Neural cell (in vitro differentiated cells): ENCODE measurements around the gene ORAI1. TPM values are rescaled to one million over a fixed set of nuclear protein-coding genes. Genes with fewer than 3 reads are reported as not detected.

Experiments used
- H2AFZ ChIP-seq: fragments of 200-600, 300-800 bp; sonication (generic), shearing (Covaris generic); 2 replicates; pipeline ENCODE4 v1.6.0; 2014; ENCODE audit warnings: low read depth, mild to moderate bottlenecking, antibody characterized with exemption, low read length, moderate library complexity
- H3F3A ChIP-seq: fragments of 200-600 bp; shearing (Covaris generic); 2 replicates; pipeline ENCODE4 v1.6.1; 2016; ENCODE audit warnings: mild to moderate bottlenecking, moderate library complexity, mixed read lengths, antibody characterized with exemption, low read length; ENCODE audit not compliant: insufficient read depth, poor library complexity, severe bottlenecking
- H3K27ac ChIP-seq: fragments of 200-600, 300-800 bp; sonication (generic), shearing (Covaris generic); 2 replicates; pipeline ENCODE4 v1.5.1; 2014; ENCODE audit warnings: mild to moderate bottlenecking, low read length, moderate library complexity
- H3K27me3 ChIP-seq: fragments of 300-800, 200-600 bp; sonication (generic), shearing (Covaris generic); 2 replicates; pipeline ENCODE4 v1.6.0; 2014; ENCODE audit warnings: mild to moderate bottlenecking, low read depth, low read length, moderate library complexity; ENCODE audit not compliant: insufficient read depth
- H3K36me3 ChIP-seq: fragments of 300-800, 200-600 bp; sonication (generic), shearing (Covaris generic); 2 replicates; pipeline ENCODE4 v1.5.1; 2014; ENCODE audit warnings: mild to moderate bottlenecking, antibody characterized with exemption, low read length, moderate library complexity; ENCODE audit not compliant: insufficient read depth
- H3K4me2 ChIP-seq: fragments of 300-800, 200-600 bp; sonication (generic), shearing (Covaris generic); 2 replicates; pipeline ENCODE4 v1.6.0; 2014; ENCODE audit warnings: mild to moderate bottlenecking, low read length
- H3K4me3 ChIP-seq: fragments of 300-800, 200-600 bp; sonication (generic), shearing (Covaris generic); 2 replicates; pipeline ENCODE4 v1.5.1; 2014; ENCODE audit warnings: mild to moderate bottlenecking, low read length, moderate library complexity
- H3K79me2 ChIP-seq: fragments of 200-600 bp; shearing (Covaris generic); replicated peaks from 2 replicates; pipeline ENCODE4 v1.6.0; 2014; ENCODE audit warnings: mild to moderate bottlenecking, low read length, moderate library complexity; ENCODE audit not compliant: insufficient read depth
- H3K9ac ChIP-seq: fragments of 300-800, 200-600 bp; sonication (generic), shearing (Covaris generic); 2 replicates; pipeline ENCODE4 v1.6.1; 2016; ENCODE audit warnings: mild to moderate bottlenecking, low read length, mixed read lengths
- H3K9me2 ChIP-seq: fragments of 200-600 bp; shearing (Covaris generic); 2 replicates; pipeline ENCODE4 v1.6.1; 2016; ENCODE audit warnings: mild to moderate bottlenecking, low read length, mixed read lengths; ENCODE audit not compliant: insufficient read depth
- H3K9me3 ChIP-seq: fragments of 200-600, 300-800 bp; sonication (generic), shearing (Covaris generic); 2 replicates; pipeline ENCODE4 v1.6.1; 2016; ENCODE audit warnings: mild to moderate bottlenecking, mixed run types, low read length, moderate library complexity, mixed read lengths
- H4K20me1 ChIP-seq: fragments of 200-600 bp; shearing (Covaris generic); 2 replicates; pipeline ENCODE4 v1.6.1; 2016; ENCODE audit warnings: mild to moderate bottlenecking, mixed run types; ENCODE audit not compliant: insufficient read depth
- EP300 ChIP-seq: fragments of 450-650 bp; conservative IDR thresholded peaks from 2 replicates; pipeline ENCODE4 v1.6.1; 2014; ENCODE audit warnings: antibody characterized with exemption, mild to moderate bottlenecking, moderate library complexity; ENCODE audit not compliant: poor library complexity, severe bottlenecking
- EZH2 ChIP-seq: fragments of 200-600, 300-800 bp; shearing (Covaris generic), sonication (generic); IDR thresholded peaks from 2 replicates; pipeline ENCODE4 v1.6.1; 2014; ENCODE audit warnings: antibody characterized with exemption, low read length, borderline replicate concordance, mild to moderate bottlenecking; ENCODE audit not compliant: insufficient read depth, poor library complexity, severe bottlenecking
- MXI1 ChIP-seq: fragments of 450-650 bp; conservative IDR thresholded peaks from 2 replicates; pipeline ENCODE4 v1.6.1; 2014; ENCODE audit warnings: antibody characterized with exemption, mild to moderate bottlenecking; ENCODE audit not compliant: poor library complexity, severe bottlenecking
- POLR2AphosphoS5 ChIP-seq: IDR thresholded peaks from 2 replicates; pipeline ENCODE4 v1.6.1; 2012
- RAD21 ChIP-seq: fragments of 450-650 bp; conservative IDR thresholded peaks from 2 replicates; pipeline ENCODE4 v1.6.1; 2014; ENCODE audit warnings: antibody characterized with exemption, mild to moderate bottlenecking, moderate library complexity
- SMC3 ChIP-seq: fragments of 450-650 bp; conservative IDR thresholded peaks from 2 replicates; pipeline ENCODE4 v1.6.1; 2014; ENCODE audit warnings: antibody characterized with exemption, mild to moderate bottlenecking, moderate library complexity; ENCODE audit not compliant: poor library complexity
- TAF1 ChIP-seq: IDR thresholded peaks from 2 replicates; pipeline ENCODE4 v1.6.1; 2012; ENCODE audit warnings: low read depth
- polyA plus RNA-seq: library from polyadenylated mRNA; depleted of rRNA; stranded (reverse); fragments of >200 nt; gene quantifications from 2 replicates; pipeline ENCODE4 v1.2.3, GENCODE V29; 2014
- TF ChIP-seq, protein P1 (sequence below): fragments of 450-650 bp; IDR thresholded peaks from 2 replicates; pipeline ENCODE4 v1.5.1; 2014; ENCODE audit warnings: antibody characterized with exemption, mild to moderate bottlenecking, moderate library complexity; ENCODE audit not compliant: poor library complexity, severe bottlenecking
- TF ChIP-seq, protein P2 (sequence below): IDR thresholded peaks from 2 replicates; pipeline ENCODE4 v1.6.1; 2012; ENCODE audit warnings: borderline replicate concordance

The ORAI1 gene
- polyA plus RNA-seq, 1 donor from 2014 or later = 0.78 TPM

DNA sequence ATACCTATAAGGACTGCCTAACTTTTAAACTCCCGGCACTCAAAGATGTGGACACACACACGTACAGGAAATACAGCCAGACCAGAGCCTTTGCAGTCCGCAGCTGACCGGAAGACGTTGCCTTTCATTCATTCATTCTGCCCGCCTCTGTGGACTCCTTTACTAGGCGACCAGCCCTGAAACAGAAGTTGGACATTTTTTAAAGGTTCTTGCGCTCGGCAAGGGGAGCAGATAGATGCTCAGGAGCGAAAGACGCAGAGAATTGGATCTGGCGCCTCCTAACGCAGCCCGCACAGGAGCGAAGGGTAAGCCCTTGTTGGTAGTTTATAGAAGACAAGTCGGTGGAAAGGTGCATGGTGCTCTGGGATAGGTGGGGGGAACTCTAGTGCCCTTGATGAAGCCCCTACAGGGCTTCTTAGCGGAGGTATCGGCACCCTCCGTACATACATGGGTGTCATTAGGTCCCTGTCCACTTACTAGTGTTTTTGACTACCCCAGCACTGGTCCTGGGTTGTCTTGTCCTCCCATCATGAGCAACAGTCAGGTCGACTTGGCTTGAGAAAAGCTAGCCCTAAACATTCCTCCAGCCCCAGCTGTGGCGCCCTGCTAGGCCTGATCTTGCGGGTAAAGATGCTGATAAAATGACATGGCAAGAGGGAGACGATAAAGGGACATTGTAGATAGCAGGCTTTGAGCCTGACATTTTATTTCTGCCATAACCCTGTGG lies 45.2 kb upstream of the ORAI1 start, which contains the start of gene KDM2B:
TSS of gene KDM2B (minus strand) at position 65 of the 727 bp plus-strand sequence. CDS start 112 bp downstream, outside the sequence.
- H2AFZ ChIP-seq = peak within 1 kb of the TSS; percentile 53
- H3K79me2 ChIP-seq = no peaks in the 10 kb centered on the region
- peak within 1 kb of the TSS; percentile 71 for H3K4me3 ChIP-seq
- H3K4me2 ChIP-seq = peak within 1 kb of the TSS; percentile 77
- H3F3A ChIP-seq = peaks cover 4% of the 10 kb centered on the region
- H3K9me2 ChIP-seq = no peaks in the 10 kb centered on the region
- no peaks in the 10 kb centered on the region for H3K36me3 ChIP-seq
- TF ChIP-seq, protein P1, sequence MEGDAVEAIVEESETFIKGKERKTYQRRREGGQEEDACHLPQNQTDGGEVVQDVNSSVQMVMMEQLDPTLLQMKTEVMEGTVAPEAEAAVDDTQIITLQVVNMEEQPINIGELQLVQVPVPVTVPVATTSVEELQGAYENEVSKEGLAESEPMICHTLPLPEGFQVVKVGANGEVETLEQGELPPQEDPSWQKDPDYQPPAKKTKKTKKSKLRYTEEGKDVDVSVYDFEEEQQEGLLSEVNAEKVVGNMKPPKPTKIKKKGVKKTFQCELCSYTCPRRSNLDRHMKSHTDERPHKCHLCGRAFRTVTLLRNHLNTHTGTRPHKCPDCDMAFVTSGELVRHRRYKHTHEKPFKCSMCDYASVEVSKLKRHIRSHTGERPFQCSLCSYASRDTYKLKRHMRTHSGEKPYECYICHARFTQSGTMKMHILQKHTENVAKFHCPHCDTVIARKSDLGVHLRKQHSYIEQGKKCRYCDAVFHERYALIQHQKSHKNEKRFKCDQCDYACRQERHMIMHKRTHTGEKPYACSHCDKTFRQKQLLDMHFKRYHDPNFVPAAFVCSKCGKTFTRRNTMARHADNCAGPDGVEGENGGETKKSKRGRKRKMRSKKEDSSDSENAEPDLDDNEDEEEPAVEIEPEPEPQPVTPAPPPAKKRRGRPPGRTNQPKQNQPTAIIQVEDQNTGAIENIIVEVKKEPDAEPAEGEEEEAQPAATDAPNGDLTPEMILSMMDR = peak; percentile 32
- no peak for TF ChIP-seq EZH2
- H3K9ac ChIP-seq = peak within 1 kb of the TSS; percentile 63
- no peaks in the 10 kb centered on the region for H3K9me3 ChIP-seq
- peaks cover 20% of the 10 kb centered on the region for H3K27me3 ChIP-seq
- H4K20me1 ChIP-seq = no peaks in the 10 kb centered on the region
- H3K27ac ChIP-seq = no peak within 1 kb of the TSS

DNA sequence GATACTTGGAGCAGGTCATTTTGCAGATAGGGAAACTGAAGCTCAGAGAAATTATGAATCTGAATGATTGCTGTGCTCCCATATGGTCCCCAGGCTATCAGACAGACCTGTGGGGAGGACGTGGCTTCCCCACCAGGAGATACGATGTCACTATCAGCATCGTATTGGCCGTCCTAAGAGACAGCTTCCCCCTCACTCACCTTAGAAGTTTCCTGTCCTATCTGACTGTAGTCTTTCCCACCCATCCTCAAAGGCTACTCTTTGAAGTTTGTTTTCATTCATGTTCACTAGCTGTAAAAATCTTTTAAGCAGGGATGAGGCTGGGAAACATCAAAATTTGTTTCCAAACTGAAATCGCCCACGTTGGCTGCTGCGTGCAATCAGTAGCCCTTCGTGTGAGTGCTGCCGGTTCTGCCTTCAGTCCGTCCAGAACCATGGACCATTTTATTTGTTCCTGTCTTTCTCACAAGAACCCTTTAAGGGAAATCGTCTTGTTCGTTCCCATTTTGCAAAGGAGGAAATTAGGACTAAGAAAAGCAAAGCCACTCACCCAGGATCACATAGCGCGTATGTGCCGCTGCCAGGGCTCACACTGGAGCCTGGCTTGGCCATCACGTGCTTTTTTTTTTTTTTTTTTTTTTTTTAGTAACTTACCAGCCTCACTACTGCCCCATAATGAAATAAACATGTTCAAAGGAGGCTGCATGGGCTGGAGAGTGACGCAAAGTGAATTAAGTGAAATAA lies 44.5 kb upstream of the ORAI1 start:
- H3K4me3 ChIP-seq = peak overlapping the region; percentile 71
- no peaks in the 10 kb centered on the region for H3K9me3 ChIP-seq
- H3K9ac ChIP-seq = no peak overlapping the region
- no peaks in the 10 kb centered on the region for H3K36me3 ChIP-seq
- no peaks in the 10 kb centered on the region for H3K9me2 ChIP-seq
- H3F3A ChIP-seq = peaks cover 4% of the 10 kb centered on the region
- H3K27me3 ChIP-seq = peaks cover 20% of the 10 kb centered on the region
- TF ChIP-seq TAF1 = no peak
- H3K4me2 ChIP-seq = peak overlapping the region; percentile 77
- H3K79me2 ChIP-seq = no peaks in the 10 kb centered on the region
- H2AFZ ChIP-seq = no peak overlapping the region
- H4K20me1 ChIP-seq = no peaks in the 10 kb centered on the region
- no peak overlapping the region for H3K27ac ChIP-seq

GRCh38 chr12:121582583-121583333 lies 43.6 kb upstream of the ORAI1 start:
- peaks cover 4% of the 10 kb centered on the region for H3F3A ChIP-seq
- no peak overlapping the region for H2AFZ ChIP-seq
- no peak overlapping the region for H3K4me2 ChIP-seq
- peaks cover 17% of the 10 kb centered on the region for H3K27me3 ChIP-seq
- no peak overlapping the region for H3K4me3 ChIP-seq
- no peaks in the 10 kb centered on the region for H3K9me2 ChIP-seq
- H4K20me1 ChIP-seq = no peaks in the 10 kb centered on the region
- H3K36me3 ChIP-seq = no peaks in the 10 kb centered on the region
- TF ChIP-seq SMC3 (no peak), EP300 (no peak), RAD21 (no peak), TAF1 (no peak), POLR2AphosphoS5 (no peak), EZH2 (no peak), MXI1 (no peak)
- TF ChIP-seq, protein P2, sequence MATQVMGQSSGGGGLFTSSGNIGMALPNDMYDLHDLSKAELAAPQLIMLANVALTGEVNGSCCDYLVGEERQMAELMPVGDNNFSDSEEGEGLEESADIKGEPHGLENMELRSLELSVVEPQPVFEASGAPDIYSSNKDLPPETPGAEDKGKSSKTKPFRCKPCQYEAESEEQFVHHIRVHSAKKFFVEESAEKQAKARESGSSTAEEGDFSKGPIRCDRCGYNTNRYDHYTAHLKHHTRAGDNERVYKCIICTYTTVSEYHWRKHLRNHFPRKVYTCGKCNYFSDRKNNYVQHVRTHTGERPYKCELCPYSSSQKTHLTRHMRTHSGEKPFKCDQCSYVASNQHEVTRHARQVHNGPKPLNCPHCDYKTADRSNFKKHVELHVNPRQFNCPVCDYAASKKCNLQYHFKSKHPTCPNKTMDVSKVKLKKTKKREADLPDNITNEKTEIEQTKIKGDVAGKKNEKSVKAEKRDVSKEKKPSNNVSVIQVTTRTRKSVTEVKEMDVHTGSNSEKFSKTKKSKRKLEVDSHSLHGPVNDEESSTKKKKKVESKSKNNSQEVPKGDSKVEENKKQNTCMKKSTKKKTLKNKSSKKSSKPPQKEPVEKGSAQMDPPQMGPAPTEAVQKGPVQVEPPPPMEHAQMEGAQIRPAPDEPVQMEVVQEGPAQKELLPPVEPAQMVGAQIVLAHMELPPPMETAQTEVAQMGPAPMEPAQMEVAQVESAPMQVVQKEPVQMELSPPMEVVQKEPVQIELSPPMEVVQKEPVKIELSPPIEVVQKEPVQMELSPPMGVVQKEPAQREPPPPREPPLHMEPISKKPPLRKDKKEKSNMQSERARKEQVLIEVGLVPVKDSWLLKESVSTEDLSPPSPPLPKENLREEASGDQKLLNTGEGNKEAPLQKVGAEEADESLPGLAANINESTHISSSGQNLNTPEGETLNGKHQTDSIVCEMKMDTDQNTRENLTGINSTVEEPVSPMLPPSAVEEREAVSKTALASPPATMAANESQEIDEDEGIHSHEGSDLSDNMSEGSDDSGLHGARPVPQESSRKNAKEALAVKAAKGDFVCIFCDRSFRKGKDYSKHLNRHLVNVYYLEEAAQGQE = no peak
- TF ChIP-seq, protein P1 = no peak
- H3K79me2 ChIP-seq = no peaks in the 10 kb centered on the region
- H3K27ac ChIP-seq = no peak overlapping the region
- no peak overlapping the region for H3K9ac ChIP-seq
- no peaks in the 10 kb centered on the region for H3K9me3 ChIP-seq
